AML-193 (cell line): Measurements from ENCODE around the gene OR6P1.

ENCODE experiments used
- DNase-seq, 2 experiments: peaks; one replicate each; lab custom pipeline; 2025; lab: John Stamatoyannopoulos, UW

OR6P1 gene

DNA sequence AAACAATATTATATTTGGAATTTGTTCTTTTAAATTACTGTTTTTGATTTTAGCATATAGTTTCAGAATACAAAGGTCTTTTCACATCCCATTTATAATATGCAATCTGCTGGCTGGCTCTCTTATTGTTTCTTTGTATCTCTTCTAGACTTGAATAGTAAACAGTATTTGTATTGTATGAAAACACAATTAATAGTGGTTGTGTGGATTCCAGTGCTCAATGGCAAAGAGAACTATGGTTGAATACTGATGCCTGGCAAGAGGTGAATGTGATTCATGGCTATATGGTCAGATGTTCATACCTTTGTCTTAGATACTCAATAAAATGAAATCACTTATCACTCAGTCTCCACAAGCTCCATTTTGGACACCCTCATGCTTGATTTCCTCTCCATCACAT lies 53.4 kb downstream of the OR6P1 start:
- DNase-seq = no peak
